ENCODE results near the gene AHSG. TPM values are rescaled to one million over a fixed set of nuclear protein-coding genes. Genes with fewer than 3 reads are reported as not detected.
A peak's percentile ranks its signal among the peaks of the same experiment; 100 is the strongest.

AHSG gene
- total RNA-seq, 1 experiment from 2014 or later = 0.24 TPM

- H3K36me3 Mint-ChIP-seq (ENCODE audit: insufficient read depth, unreplicated experiment) = peaks cover 38% of the 10 kb centered on the region
- BruUV-seq (replicated peaks) = TSS peak; percentile 2
- intact Hi-C loops (cut with micrococcal nuclease; ENCODE audit: unreplicated experiment) = loop anchor here (1.0 kb wide), 2 partner anchors 164 to 232 kb away; no protein-coding TSS in a partner anchor
- no peak overlapping the region for H3K4me3 Mint-ChIP-seq (ENCODE audit: low read depth, unreplicated experiment)
- H3K27me3 Mint-ChIP-seq (ENCODE audit: unreplicated experiment) = no peaks in the 10 kb centered on the region
- DNase-seq = peak; percentile 44
- TF ChIP-seq CTCF (IDR thresholded peaks at IDR 0.05; ENCODE audit: unreplicated experiment) = peak; percentile 63
- CTCF ChIA-PET = interaction anchor here (0.6 to 3.6 kb wide), 12 partner anchors 12 to 555 kb away, joined by 3 to 61 read pairs (median 5); partner anchors contain the start of gene AHSG
- peaks cover 45% of the 10 kb centered on the region for H3K4me1 Mint-ChIP-seq (ENCODE audit: low read depth, unreplicated experiment)
- H3K9me3 Mint-ChIP-seq (ENCODE audit: low read depth, unreplicated experiment) = no peaks in the 10 kb centered on the region
- H3K27ac Mint-ChIP-seq (ENCODE audit: unreplicated experiment) = peak overlapping the region; percentile 64
Measured at GRCh38 chr3:186589121-186589520, 23.7 kb upstream of the AHSG start.

- peak; percentile 85 for DNase-seq
- H3K36me3 Mint-ChIP-seq (ENCODE audit: insufficient read depth, unreplicated experiment) = peaks cover 31% of the 10 kb centered on the region
- CTCF ChIA-PET = interaction anchor here (0.6 to 3.6 kb wide), 19 partner anchors 10 to 648 kb away, joined by 3 to 61 read pairs (median 6); partner anchors contain the start of genes AHSG and DNAJB11
- TF ChIP-seq CTCF (IDR thresholded peaks at IDR 0.05; ENCODE audit: unreplicated experiment) = no peak
- peak overlapping the region; percentile 64 for H3K27ac Mint-ChIP-seq (ENCODE audit: unreplicated experiment)
- no peaks in the 10 kb centered on the region for H3K9me3 Mint-ChIP-seq (ENCODE audit: low read depth, unreplicated experiment)
- intact Hi-C loops (cut with micrococcal nuclease; ENCODE audit: unreplicated experiment) = loop anchor here (1.0 kb wide), 3 partner anchors 16 to 231 kb away; no protein-coding TSS in a partner anchor
- peak overlapping the region; percentile 36 for H3K4me3 Mint-ChIP-seq (ENCODE audit: low read depth, unreplicated experiment)
- BruUV-seq (replicated peaks) = no TSS peak
- no peaks in the 10 kb centered on the region for H3K27me3 Mint-ChIP-seq (ENCODE audit: unreplicated experiment)
- H3K4me1 Mint-ChIP-seq (ENCODE audit: low read depth, unreplicated experiment) = peaks cover 53% of the 10 kb centered on the region
Measured at GRCh38 chr3:186589856-186590579, 22.8 kb upstream of the AHSG start.

DNA sequence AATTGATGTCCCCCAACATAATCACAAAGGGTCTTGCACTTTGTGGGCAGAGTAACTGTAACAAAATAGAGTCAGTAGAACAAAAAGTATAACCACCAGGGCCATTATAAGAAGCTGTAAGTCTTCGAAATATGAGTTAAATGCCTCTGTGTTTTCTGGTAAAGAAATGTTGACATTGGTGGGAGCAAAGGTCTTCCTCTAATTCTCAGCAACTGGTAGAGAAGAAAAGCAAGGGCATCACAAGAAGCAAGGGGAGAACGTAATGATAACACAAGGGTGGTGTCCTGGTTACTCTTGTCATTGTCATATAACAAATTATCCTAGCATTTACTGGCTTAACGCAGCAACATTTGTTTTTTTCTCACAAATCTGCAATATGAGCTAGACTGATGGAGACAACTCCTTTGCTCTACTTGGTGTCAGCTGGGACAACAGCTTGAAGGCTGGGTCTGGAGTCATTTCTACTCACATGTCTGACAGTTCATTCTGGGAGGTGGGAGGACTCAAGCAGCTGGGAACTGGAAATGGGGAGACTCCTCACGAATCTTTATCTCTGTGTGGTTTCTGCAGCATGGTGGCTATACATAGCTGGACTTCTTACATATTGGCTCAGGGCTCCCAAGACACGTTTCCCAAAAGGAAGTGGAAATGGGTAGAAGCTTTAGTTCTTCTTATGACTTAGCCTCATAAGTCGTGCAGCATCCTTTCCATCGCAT lies 22.1 kb upstream of the AHSG start:
- Mint-ChIP-seq H3K4me3 (ENCODE audit: low read depth, unreplicated experiment) (peak overlapping the region; percentile 36), H3K27ac (ENCODE audit: unreplicated experiment) (peak overlapping the region; percentile 64), H3K9me3 (ENCODE audit: low read depth, unreplicated experiment) (no peaks in the 10 kb centered on the region), H3K27me3 (ENCODE audit: unreplicated experiment) (no peaks in the 10 kb centered on the region), H3K4me1 (ENCODE audit: low read depth, unreplicated experiment) (peaks cover 53% of the 10 kb centered on the region), H3K36me3 (ENCODE audit: insufficient read depth, unreplicated experiment) (peaks cover 29% of the 10 kb centered on the region)
- no TSS peak for BruUV-seq (replicated peaks)
- no peak for DNase-seq
- TF ChIP-seq CTCF (IDR thresholded peaks at IDR 0.05; ENCODE audit: unreplicated experiment) = no peak
- intact Hi-C loops (cut with micrococcal nuclease; ENCODE audit: unreplicated experiment) = loop anchor here (1.0 kb wide), 1 partner anchor 16 kb away; no protein-coding TSS in a partner anchor
- CTCF ChIA-PET = interaction anchor here (0.6 to 3.6 kb wide), 14 partner anchors 9 to 649 kb away, joined by 3 to 61 read pairs (median 6); partner anchors contain the start of genes AHSG and DNAJB11

- no peaks in the 10 kb centered on the region for H3K27me3 Mint-ChIP-seq (ENCODE audit: unreplicated experiment)
- no peak overlapping the region for H3K27ac Mint-ChIP-seq (ENCODE audit: unreplicated experiment)
- peaks cover 67% of the 10 kb centered on the region for H3K4me1 Mint-ChIP-seq (ENCODE audit: low read depth, unreplicated experiment)
- intact Hi-C loops (cut with micrococcal nuclease; ENCODE audit: unreplicated experiment) = no loop called here
- no peak for TF ChIP-seq CTCF (IDR thresholded peaks at IDR 0.05; ENCODE audit: unreplicated experiment)
- H3K9me3 Mint-ChIP-seq (ENCODE audit: low read depth, unreplicated experiment) = no peaks in the 10 kb centered on the region
- BruUV-seq (replicated peaks) = no TSS peak
- CTCF ChIA-PET = no interaction called here
- no peak overlapping the region for H3K4me3 Mint-ChIP-seq (ENCODE audit: low read depth, unreplicated experiment)
- no peak for DNase-seq
- H3K36me3 Mint-ChIP-seq (ENCODE audit: insufficient read depth, unreplicated experiment) = peaks cover 18% of the 10 kb centered on the region
Measured at GRCh38 chr3:186592682-186593081, 20.2 kb upstream of the AHSG start.

All from Calu3 (cell line).